DND-41 (cell line): ENCODE measurements around the gene HELZ.

Experiments
- CTCF ChIP-seq: IDR thresholded peaks from 2 replicates; pipeline ENCODE4 v1.5.1; 2012; ENCODE audit warnings: borderline replicate concordance, low read length, moderate library complexity, mild to moderate bottlenecking; ENCODE audit not compliant: poor library complexity, severe bottlenecking; ENCODE audit errors: extremely low read depth
- EZH2 ChIP-seq: IDR thresholded peaks from 3 replicates; pipeline ENCODE4 v1.6.1; 2012; ENCODE audit warnings: borderline replicate concordance, low read depth, mild to moderate bottlenecking, moderate library complexity, low read length, inconsistent platforms; ENCODE audit not compliant: severe bottlenecking

- TF ChIP-seq CTCF (no peak), EZH2 (no peak)
Observed at GRCh38 chr17:67128700-67129099, 116.3 kb downstream of the HELZ start.
